Activated CD4-positive, alpha-beta T cell treated with anti-CD3 and anti-CD28 coated beads for 24 hours (primary cell): ENCODE results near the gene MFAP1.
"Not testable (repeated sequence)": the region's sequence is repeated elsewhere in the genome, so short reads cannot be mapped to it uniquely, and the experiment has no call there.

ENCODE experiments used
- DNase-seq, 2 donors: peaks; one replicate each; pipeline ENCODE4 v3.0.0-alpha.2; 2020; ENCODE audit warnings: low read depth in 2 of 2

MFAP1 gene

GRCh38 chr15:43824302-43825246 is at the start of gene MFAP1:
Gene MFAP1 (minus strand): TSS chr15:43824690. CDS start chr15:43824569, 121 bp downstream.
- DNase-seq: peak; percentile 85 to 86

- DNase-seq: no peak
Measured at GRCh38 chr15:43873651-43874050, 49.2 kb upstream of the MFAP1 start.

GRCh38 chr15:43872416-43873020 is 48.0 kb upstream of the MFAP1 start:
- DNase-seq: no peak

GRCh38 chr15:43871835-43872234 is 47.3 kb upstream of the MFAP1 start:
- no peak for DNase-seq

GRCh38 chr15:43868406-43868805 is 43.9 kb upstream of the MFAP1 start:
- no peak for DNase-seq

- DNase-seq: no peak
Measured at GRCh38 chr15:43867096-43867495, 42.6 kb upstream of the MFAP1 start.

GRCh38 chr15:43866636-43867035 is 42.1 kb upstream of the MFAP1 start:
- DNase-seq: not testable (repeated sequence)

- no peak for DNase-seq
Measured at GRCh38 chr15:43859546-43859945, 35.1 kb upstream of the MFAP1 start.

GRCh38 chr15:43854801-43855200 is 30.3 kb upstream of the MFAP1 start:
- no peak for DNase-seq

- DNase-seq: no peak
Measured at GRCh38 chr15:43852607-43853006, 28.1 kb upstream of the MFAP1 start.

- no peak for DNase-seq
Measured at GRCh38 chr15:43851251-43851650, 26.8 kb upstream of the MFAP1 start.

- DNase-seq: no peak
Measured at GRCh38 chr15:43845421-43845820, 20.9 kb upstream of the MFAP1 start.

- DNase-seq: not testable (repeated sequence)
Measured at GRCh38 chr15:43832485-43832884, 8.0 kb upstream of the MFAP1 start.

- not testable (repeated sequence) for DNase-seq
Measured at GRCh38 chr15:43831519-43832052, 7.1 kb upstream of the MFAP1 start.

- DNase-seq: not testable (repeated sequence)
Measured at GRCh38 chr15:43830691-43831275, 6.3 kb upstream of the MFAP1 start.

GRCh38 chr15:43829951-43830540 is 5.6 kb upstream of the MFAP1 start:
- not testable (repeated sequence) for DNase-seq

GRCh38 chr15:43828061-43828657 is 3.7 kb upstream of the MFAP1 start:
- DNase-seq: peak in 1 of 2 donors; percentile 14

- peak; percentile 58 to 80 for DNase-seq
Measured at GRCh38 chr15:43826508-43827341, 2.2 kb upstream of the MFAP1 start, which contains the start of gene WDR76. Gene WDR76 (plus strand): TSS chr15:43827002. CDS start chr15:43827033, 31 bp downstream.

- no peak for DNase-seq
Measured at GRCh38 chr15:43826029-43826507, 1.6 kb upstream of the MFAP1 start.

- not testable (repeated sequence) for DNase-seq
Measured at GRCh38 chr15:43825305-43825704, 815 bp upstream of the MFAP1 start.
